Activated T-cell treated with anti-CD3 and anti-CD28 coated beads for 24 hours (primary cell): Measurements from ENCODE around the gene KLRF2.
"Not testable (repeated sequence)": the region's sequence is repeated elsewhere in the genome, so short reads cannot be mapped to it uniquely, and the experiment has no call there.

Experiments used
- DNase-seq: peaks from one replicate; pipeline ENCODE4 v3.0.0-alpha.2; 2020; ENCODE audit warnings: low read depth

The KLRF2 gene, protein sequence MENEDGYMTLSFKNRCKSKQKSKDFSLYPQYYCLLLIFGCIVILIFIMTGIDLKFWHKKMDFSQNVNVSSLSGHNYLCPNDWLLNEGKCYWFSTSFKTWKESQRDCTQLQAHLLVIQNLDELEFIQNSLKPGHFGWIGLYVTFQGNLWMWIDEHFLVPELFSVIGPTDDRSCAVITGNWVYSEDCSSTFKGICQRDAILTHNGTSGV

GRCh38 chr12:9881246-9881645, at the start of gene KLRF2:
Gene KLRF2, plus strand, starts transcription at chr12:9881489. Its CDS starts 107 bp downstream, at chr12:9881596.
- DNase-seq = no peak

GRCh38 chr12:9831720-9832119, 49.6 kb upstream of the KLRF2 start:
- DNase-seq = no peak

DNA sequence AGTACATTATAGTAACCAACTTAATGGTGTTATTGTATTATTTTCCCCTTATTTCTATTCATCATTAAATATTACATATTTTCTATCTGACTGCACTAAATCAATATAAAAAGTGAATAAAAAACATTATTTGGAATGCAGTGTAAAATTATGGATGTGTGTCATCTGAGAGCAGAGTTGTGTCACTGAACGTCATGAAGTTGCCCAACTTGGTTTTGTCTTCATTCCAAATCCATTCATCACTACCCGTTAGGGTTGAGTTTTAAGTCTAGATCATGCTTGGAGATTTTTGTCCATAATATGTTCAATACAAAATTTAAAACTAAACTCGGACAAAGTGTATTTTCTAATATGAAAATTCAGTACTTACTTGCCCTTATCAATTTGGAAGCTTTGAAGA, 37.9 kb upstream of the KLRF2 start:
- no peak for DNase-seq

DNA sequence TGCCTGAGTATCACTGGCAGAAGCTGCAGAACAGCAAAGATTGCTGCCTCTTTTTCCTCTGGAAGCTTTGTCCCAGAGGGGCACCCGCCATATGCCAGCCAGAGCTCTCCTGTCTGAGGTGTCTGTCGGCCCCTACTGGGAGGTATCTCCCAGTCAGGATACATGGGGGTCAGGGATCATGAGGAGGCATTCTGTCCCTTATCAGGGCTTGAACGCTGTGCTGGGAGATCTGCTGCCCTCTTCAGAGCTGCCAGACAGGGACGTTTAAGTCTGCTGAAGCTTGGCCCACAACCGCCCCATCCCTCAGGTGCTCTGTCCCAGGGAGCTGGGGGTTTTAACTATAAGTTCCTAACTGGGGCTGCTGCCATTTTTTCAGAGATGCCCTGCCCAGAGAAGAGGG, 32.4 kb upstream of the KLRF2 start:
- DNase-seq = no peak

GRCh38 chr12:9851050-9851449, 30.2 kb upstream of the KLRF2 start:
- no peak for DNase-seq

DNA sequence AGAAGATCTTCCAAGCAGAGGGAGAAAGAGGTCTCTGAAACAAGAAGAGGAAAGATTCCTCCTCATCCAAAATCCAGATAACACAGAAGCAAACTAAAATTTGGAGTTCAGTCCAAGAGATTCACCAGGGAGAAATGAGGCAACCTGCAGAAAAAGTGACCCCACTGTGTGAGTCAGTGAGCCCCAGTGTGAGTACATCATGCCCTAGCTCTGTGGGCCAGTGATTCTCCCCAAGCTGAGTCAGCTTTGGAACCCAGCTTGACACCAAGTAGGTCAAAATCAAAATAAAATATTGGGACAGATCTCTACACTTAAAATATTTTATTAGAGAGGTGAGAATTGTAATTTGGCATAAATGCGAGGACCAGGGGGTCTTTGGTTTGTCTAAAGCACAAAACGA, 29.4 kb upstream of the KLRF2 start:
- DNase-seq = no peak

DNA sequence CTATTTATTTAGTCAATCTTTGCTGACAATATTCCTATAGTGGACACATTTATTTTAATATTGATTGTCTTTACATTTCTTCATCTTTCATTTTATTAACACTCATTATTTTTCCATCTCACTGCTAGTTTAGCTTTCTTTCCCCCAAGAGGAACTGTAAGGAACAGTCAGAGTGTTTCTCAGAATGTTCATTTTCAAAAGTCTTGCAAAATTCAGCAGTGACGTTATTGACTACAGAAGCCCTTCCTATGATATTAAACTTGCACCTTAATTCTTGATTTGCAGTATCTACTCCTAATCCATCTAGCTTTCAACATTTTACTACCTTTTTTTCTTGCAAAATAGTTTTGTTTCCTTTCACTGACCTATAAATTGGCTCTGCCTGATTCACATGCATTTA, 25.1 kb upstream of the KLRF2 start:
- no peak for DNase-seq

GRCh38 chr12:9856894-9857293, 24.4 kb upstream of the KLRF2 start:
- DNase-seq = no peak

DNA sequence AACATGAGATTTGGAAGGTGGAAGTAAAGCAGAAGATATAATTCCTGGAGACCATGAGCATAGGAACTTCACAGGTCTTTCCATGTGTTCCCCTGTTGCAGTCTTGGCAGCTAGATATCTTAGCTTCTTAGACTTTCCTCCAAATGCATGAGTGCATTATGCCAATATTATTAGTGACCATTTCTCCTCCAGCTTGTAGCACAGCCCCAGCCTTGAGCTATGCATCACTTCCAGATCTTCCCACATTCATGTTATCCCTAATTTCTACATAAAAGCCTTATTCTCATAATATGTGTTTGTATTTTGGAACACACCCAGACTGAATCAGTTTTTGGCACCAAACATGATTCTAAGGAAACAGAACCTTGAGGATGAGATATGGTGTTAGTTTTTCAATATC, 23.2 kb upstream of the KLRF2 start:
- DNase-seq = no peak

DNA sequence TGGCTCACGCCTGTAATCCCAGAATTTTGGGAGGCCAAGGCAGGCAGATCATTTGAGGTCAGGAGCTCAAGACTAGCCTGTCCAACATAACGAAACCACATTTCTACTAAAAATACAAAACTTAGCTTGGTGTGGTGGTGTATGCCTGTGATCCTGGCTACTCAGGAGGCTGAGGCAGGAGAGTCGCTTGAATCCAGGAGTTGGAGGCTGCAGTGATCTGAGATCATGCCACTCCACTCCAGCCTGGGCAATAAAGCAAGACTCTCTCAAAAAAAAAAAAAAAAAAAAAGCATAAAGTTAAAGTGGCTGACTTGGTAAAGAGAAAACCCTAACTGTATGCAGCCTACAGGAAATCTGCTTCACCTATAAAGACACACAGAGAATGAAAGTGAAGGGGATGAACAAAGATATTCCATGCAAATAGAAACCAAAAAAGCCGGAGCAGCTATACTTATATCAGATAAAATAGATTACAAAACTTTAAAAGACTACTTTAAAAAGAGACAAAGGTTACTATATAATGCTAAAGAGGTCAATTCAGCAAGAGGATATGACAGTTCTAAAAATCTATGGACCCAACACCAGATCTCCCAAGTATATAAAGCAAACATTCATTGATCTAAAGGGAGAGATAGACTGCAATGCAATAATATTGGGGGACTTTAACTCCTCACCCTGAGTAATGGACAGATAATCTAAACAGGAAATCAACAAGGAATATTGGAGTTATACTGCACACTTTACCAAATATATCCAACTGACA, 16.2 kb upstream of the KLRF2 start:
- no peak for DNase-seq

- DNase-seq = no peak
Measured at GRCh38 chr12:9866860-9867269, 14.4 kb upstream of the KLRF2 start.

GRCh38 chr12:9867531-9867930, 13.8 kb upstream of the KLRF2 start:
- no peak for DNase-seq

- DNase-seq = no peak
Measured at GRCh38 chr12:9868311-9868801, 12.9 kb upstream of the KLRF2 start.

- DNase-seq = no peak
Measured at GRCh38 chr12:9868951-9869306, 12.4 kb upstream of the KLRF2 start.

DNA sequence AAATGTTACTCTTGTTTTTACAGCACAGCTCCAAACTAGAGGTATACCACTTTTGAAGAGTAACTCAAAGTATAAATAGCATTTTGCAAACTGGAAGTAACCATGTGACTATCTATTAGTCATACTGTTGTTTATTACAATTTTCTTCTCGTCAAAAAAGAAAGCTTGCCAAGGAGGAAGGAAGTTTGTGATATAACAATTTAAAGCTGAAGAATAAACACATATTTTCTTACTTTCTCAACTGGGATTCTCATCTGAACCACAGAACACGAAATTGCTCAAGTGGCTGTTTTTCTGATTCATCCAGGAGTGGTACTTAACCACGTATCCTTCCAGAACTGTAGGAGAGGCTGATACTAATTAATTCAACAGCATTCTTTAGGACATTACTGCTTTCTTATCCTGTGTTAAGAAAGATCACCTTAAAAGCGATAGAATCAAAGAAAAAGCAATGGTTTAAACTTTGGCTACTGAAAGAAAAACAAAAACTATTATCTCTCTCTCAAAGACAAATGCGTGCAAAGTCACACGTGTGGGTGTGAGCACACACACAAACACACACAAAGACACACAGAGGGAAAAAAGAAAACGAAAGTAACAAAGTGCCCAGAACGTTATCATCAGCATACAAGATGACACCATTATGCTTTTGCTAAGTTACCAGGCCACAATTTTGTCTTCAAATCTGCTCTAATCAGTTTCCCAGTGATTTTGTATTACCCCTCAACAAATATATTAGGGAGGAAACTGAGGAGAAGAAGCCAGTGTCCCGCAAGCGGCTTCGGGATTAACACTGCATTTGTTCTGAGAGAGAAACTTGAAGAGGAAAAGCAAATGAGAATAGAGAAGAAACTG, 11.8 kb upstream of the KLRF2 start, which contains the start of gene CLEC2B:
CLEC2B (minus strand) TSS at position 48 of the 855 bp plus-strand sequence.
- DNase-seq = no peak

DNA sequence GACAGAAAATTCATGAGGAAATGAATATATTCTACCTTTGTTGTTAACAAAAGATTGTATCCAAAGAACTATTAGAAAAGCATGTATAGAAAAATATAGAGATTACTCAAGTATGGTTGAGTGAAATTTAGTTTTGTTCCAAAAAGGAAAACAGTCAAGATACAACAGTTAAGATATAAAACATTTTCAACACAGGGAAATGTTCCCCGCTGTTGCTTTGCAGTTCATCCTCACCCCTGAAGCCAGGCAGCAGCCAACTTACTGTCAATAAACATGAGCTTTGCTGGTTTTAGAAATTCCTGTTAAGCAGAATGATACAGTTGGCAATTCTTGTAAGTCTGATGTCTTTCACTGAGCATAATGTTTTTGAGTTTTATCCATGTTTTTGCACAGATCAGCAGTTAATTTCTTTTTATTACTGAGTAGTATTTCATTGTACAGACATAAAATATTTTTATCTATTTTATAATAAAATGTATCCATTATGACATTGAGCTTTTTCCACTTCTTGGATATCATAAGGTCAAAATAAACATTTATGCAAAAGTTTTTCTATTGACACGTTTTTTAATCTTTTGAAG, 10.9 kb upstream of the KLRF2 start:
- DNase-seq = no peak

GRCh38 chr12:9872162-9872561, 9.1 kb upstream of the KLRF2 start:
- DNase-seq = no peak

DNA sequence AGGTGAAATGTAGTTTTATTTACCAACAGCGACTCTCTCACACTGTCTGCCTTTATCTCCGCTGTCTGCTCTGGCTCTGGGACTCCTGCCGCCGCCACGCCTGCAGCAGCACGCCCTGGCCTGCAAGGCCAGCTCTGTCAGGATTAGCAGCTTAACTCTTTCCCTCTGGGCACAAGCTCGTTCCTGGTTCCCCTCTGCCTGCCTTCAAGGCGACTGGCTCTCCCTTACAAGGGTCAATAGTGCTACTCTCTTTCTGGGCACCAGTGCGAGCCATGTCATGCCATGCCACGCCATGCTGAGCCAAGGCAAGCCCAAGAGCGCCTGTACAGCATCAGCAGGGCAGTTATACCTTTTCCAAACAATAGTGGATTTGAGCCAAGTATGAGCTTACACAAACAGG, 8.5 kb upstream of the KLRF2 start:
- DNase-seq = no peak

GRCh38 chr12:9876120-9876519, 5.2 kb upstream of the KLRF2 start:
- not testable (repeated sequence) for DNase-seq

GRCh38 chr12:9880532-9881078, 684 bp upstream of the KLRF2 start:
- DNase-seq = no peak

DNA sequence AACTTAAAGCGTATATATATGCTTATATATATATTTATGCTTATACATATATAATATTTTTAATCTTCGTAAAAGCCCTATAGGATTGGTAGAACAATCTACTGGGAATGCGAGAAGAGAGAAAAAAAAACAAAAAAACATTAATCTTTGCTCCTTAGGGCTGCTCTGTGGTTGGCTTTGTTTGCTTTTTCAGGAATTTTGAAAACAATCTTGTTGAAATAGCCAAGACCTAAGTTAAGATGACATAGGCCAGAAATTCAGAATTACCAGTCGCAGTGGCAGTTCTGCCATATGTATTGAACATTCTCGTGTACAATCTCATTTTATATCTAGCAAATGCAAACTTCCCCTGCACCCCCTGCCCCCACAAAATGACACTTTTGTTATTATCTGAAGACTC, 699 bp downstream of the KLRF2 start:
- no peak for DNase-seq

DNA sequence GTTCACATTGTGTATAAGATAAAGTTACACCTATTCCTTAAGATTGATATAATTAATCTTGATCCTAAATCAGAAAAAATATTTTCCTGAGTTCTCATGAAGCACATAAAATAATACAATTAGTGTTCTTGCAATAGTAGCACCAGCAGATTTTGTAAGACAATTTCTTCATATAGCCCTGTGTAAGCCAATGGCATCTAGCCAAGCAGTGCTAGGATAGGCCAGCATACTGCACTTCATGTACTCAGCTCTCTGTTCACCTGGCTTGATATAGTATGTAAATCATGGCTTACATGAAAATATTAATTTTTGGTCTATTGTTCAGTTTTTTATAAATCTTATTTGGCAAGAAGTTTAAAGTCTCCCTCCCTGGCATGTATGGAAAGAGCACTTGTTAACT, 1.9 kb downstream of the KLRF2 start:
- no peak for DNase-seq
